Measurements from ENCODE around the gene APBB1IP.

GRCh38 chr10:26502986-26503385, 64.8 kb downstream of the APBB1IP start:
- TF ChIP-seq CTCF (IDR thresholded peaks at IDR 0.05) (no peak), POLR2AphosphoS5 (IDR thresholded peaks at IDR 0.05) (no peak), POLR2A (IDR thresholded peaks at IDR 0.05) (no peak)
